HEK293T (cell line): ENCODE data around the gene ODAD4.

Experiments used
- CTCF ChIA-PET: fragments of 350-600 bp; formaldehyde crosslinking; extraction: SDS; loops from one replicate; lab custom pipeline; 2021; ENCODE audit warnings: antibody characterized with exemption, inconsistent platforms; lab: Yijun Ruan, JAX
- POLR2A ChIA-PET: fragments of 350-600 bp; formaldehyde crosslinking; extraction: SDS; loops from one replicate; lab custom pipeline; 2020; ENCODE audit warnings: antibody characterized with exemption, inconsistent platforms; lab: Yijun Ruan, JAX
- DNase-seq: peaks from one replicate; pipeline ENCODE4 v3.0.0; 2012; ENCODE audit warnings: mixed read lengths; ENCODE audit errors: extremely low spot score
- ARNT ChIP-seq: fragments of 450-650 bp; IDR thresholded peaks from 2 replicates; pipeline ENCODE4 v1.6.1; 2017; ENCODE audit warnings: mild to moderate bottlenecking
- BHLHE40 ChIP-seq: fragments of 450-650 bp; IDR thresholded peaks from 2 replicates; pipeline ENCODE4 v1.6.1; 2016; ENCODE audit warnings: mild to moderate bottlenecking, moderate library complexity, borderline replicate concordance
- CTBP1 ChIP-seq: fragments of 450-650 bp; IDR thresholded peaks from 2 replicates; pipeline ENCODE4 v1.6.1; 2016; ENCODE audit warnings: borderline replicate concordance
- ELF4 ChIP-seq: fragments of 450-650 bp; IDR thresholded peaks from 2 replicates; pipeline ENCODE4 v1.6.1; 2017; ENCODE audit warnings: antibody characterized with exemption
- FOXA1 ChIP-seq: fragments of 450-650 bp; IDR thresholded peaks from 2 replicates; pipeline ENCODE4 v1.6.1; 2016; ENCODE audit warnings: mild to moderate bottlenecking
- FOXK2 ChIP-seq: fragments of 450-650 bp; IDR thresholded peaks from 2 replicates; pipeline ENCODE4 v1.6.1; 2016; ENCODE audit warnings: mild to moderate bottlenecking
- FOXM1 ChIP-seq: fragments of 450-650 bp; IDR thresholded peaks from 2 replicates; pipeline ENCODE4 v1.6.1; 2017; ENCODE audit warnings: mild to moderate bottlenecking, borderline replicate concordance
- HDGF ChIP-seq: fragments of 450-650 bp; IDR thresholded peaks from 2 replicates; pipeline ENCODE4 v1.6.1; 2017; ENCODE audit warnings: antibody characterized with exemption, borderline replicate concordance
- L3MBTL2 ChIP-seq: fragments of 450-650 bp; conservative IDR thresholded peaks from 2 replicates; pipeline ENCODE4 v1.6.1; 2016; ENCODE audit warnings: mild to moderate bottlenecking
- LEF1 ChIP-seq: fragments of 450-650 bp; IDR thresholded peaks from 2 replicates; pipeline ENCODE4 v1.6.1; 2017; ENCODE audit warnings: mild to moderate bottlenecking, borderline replicate concordance
- NFRKB ChIP-seq: fragments of 450-650 bp; IDR thresholded peaks from 2 replicates; pipeline ENCODE4 v1.6.1; 2016; ENCODE audit warnings: mild to moderate bottlenecking, moderate library complexity
- PKNOX1 ChIP-seq: fragments of 450-650 bp; IDR thresholded peaks from 2 replicates; pipeline ENCODE4 v1.6.1; 2016
- SP1 ChIP-seq: fragments of 450-650 bp; IDR thresholded peaks from 2 replicates; pipeline ENCODE4 v1.6.1; 2017
- SUZ12 ChIP-seq: fragments of 450-650 bp; IDR thresholded peaks from 2 replicates; pipeline ENCODE4 v1.6.1; 2016; ENCODE audit warnings: mild to moderate bottlenecking
- TARDBP ChIP-seq: fragments of 450-650 bp; IDR thresholded peaks from 2 replicates; pipeline ENCODE4 v1.6.1; 2016
- ZNF384 ChIP-seq: fragments of 450-650 bp; IDR thresholded peaks from 2 replicates; pipeline ENCODE4 v1.6.1; 2016

ODAD4 gene

GRCh38 chr17:41989702-41990419 lies 59.4 kb downstream of the ODAD4 start:
- CTCF ChIA-PET: no interaction called here
- no peak for DNase-seq

GRCh38 chr17:41992576-41992975 lies 62.2 kb downstream of the ODAD4 start:
- TF ChIP-seq L3MBTL2 (no peak), SP1 (no peak), NFRKB (no peak), FOXK2 (no peak), CTBP1 (no peak), TARDBP (no peak), PKNOX1 (no peak), FOXM1 (no peak), ARNT (no peak), ZNF384 (no peak), ELF4 (no peak), LEF1 (no peak), BHLHE40 (no peak), HDGF (no peak), SUZ12 (no peak)
- ChIA-PET POLR2A (no interaction called here), CTCF (interaction anchor here (0.5 to 1.0 kb wide), 2 partner anchors 12 to 27 kb away, joined by 3 to 5 read pairs; partner anchors contain the start of gene NKIRAS2)
- DNase-seq: no peak

More at GRCh38 chr17:41989702-41990419, 59.4 kb downstream of the ODAD4 start:
- TF ChIP-seq LEF1: no peak
- TF ChIP-seq SUZ12: no peak
- no peak for TF ChIP-seq PKNOX1
- TF ChIP-seq FOXM1: no peak
- TF ChIP-seq L3MBTL2: no peak
- TF ChIP-seq FOXK2: no peak
- no peak for TF ChIP-seq SP1
- TF ChIP-seq BHLHE40: no peak
- POLR2A ChIA-PET: no interaction called here

GRCh38 chr17:41996855-41997164 lies 66.4 kb downstream of the ODAD4 start:
- TF ChIP-seq CTBP1: no peak
- no peak for TF ChIP-seq L3MBTL2
- ChIA-PET POLR2A (interaction anchor here (2.2 kb wide), 1 partner anchor 20 kb away, joined by 11 read pairs; the partner anchor contains the start of gene DNAJC7), CTCF (interaction anchor here (1.1 kb wide), 1 partner anchor 132 kb away, joined by 3 read pairs; no protein-coding TSS in a partner anchor)
- DNase-seq: no peak

GRCh38 chr17:41998497-41998896 lies 68.1 kb downstream of the ODAD4 start:
- ChIA-PET POLR2A (interaction anchor here (2.2 kb wide), 1 partner anchor 18 kb away, joined by 11 read pairs; the partner anchor contains the start of gene DNAJC7), CTCF (no interaction called here)
- DNase-seq: no peak
- TF ChIP-seq ELF4: no peak

DNA sequence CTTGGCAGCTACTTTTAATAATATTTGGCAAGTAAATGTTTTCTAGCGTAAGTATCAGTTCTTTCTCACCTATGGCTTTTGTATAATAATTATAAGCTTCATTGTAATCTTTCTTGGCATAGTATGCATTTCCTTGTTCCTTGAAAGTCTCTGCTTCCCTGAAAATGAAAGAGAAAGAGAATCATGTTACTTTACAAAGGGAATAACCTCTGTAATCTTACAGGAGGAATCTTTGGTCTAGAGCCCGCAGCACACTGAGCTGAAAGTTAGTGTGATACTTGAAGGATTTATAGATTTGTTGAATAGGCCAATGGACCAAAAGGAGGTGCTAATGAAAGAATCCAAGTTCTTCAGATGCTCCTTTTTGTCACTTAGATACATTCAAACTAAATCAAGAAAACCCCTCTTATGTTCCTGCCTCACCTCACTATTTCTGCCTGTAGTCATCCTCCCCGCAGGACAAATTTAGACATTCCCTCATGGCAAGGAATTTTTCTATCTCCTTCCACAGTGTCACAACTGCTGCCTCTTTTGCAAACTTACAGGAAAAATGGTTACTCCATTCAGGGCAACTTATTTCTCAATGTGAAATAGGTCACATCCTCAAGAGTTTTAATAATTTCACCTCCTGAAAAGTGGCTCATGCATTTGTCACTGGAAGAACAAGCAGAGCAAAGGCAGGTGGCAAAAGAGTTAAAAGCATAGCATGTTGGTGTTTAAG lies 70.2 kb downstream of the ODAD4 start:
- ChIA-PET POLR2A (no interaction called here), CTCF (no interaction called here)
- no peak for DNase-seq
- TF ChIP-seq FOXM1 (no peak), PKNOX1 (no peak)

- TF ChIP-seq NFRKB (no peak), BHLHE40 (no peak), SP1 (no peak), ELF4 (no peak), FOXM1 (no peak), L3MBTL2 (no peak), CTBP1 (no peak)
- POLR2A ChIA-PET: no interaction called here
Measured at GRCh38 chr17:42001729-42002128, 71.3 kb downstream of the ODAD4 start.

GRCh38 chr17:42002175-42002791 lies 71.9 kb downstream of the ODAD4 start:
- POLR2A ChIA-PET: interaction anchor here (3.1 to 4.8 kb wide), 2 partner anchors 15 to 36 kb away, joined by 11 to 34 read pairs; partner anchors contain the start of genes CNP and DNAJC7
- CTCF ChIA-PET: no interaction called here
- no peak for TF ChIP-seq TARDBP
- no peak for TF ChIP-seq FOXA1
- TF ChIP-seq SP1: no peak
- TF ChIP-seq CTBP1: no peak
- no peak for TF ChIP-seq PKNOX1
- no peak for TF ChIP-seq L3MBTL2
- TF ChIP-seq ELF4: no peak
- TF ChIP-seq BHLHE40: no peak
- no peak for TF ChIP-seq SUZ12
- TF ChIP-seq LEF1: no peak
- DNase-seq: no peak

More at GRCh38 chr17:42001729-42002128, 71.3 kb downstream of the ODAD4 start:
- CTCF ChIA-PET: no interaction called here
- DNase-seq: no peak
